ENCODE results near the gene FCN3. TPM values are rescaled to one million over a fixed set of nuclear protein-coding genes. Genes with fewer than 3 reads are reported as not detected.

The FCN3 gene
- total and polyA plus RNA-seq, 2 of the 4 experiments (the other 2 are of a cell fraction) = not detected

- BruUV-seq (replicated peaks) = no TSS peak
- no peak overlapping the region for H3K14ac ChIP-seq (replicated peaks; ENCODE audit: low read depth, low read length)
These were observed 17.2 kb downstream of the FCN3 start for GRCh38 chr1:27357281-27358037.

More at GRCh38 chr1:27357281-27358037, 17.2 kb downstream of the FCN3 start:
- ATAC-seq (ENCODE audit: low read depth) (peak; percentile 95), DNase-seq (peak; percentile 32)
- no peaks in the 10 kb centered on the region for H3K9me3 ChIP-seq (ENCODE audit: control insufficient read depth, insufficient read depth, low read length)
- H3K4me3 ChIP-seq (ENCODE audit: insufficient read depth, low read depth, low read length) = no peak overlapping the region
- no peak overlapping the region for H3K4ac ChIP-seq (ENCODE audit: low read depth, low read length)
- H3K79me1 ChIP-seq (ENCODE audit: low read depth in 1 of 2, low read length in 2 of 2) = no peaks in the 10 kb centered on the region
- H3K9ac ChIP-seq (ENCODE audit: low read depth, low read length) = no peak overlapping the region
- no peak overlapping the region for H4K8ac ChIP-seq (ENCODE audit: low read depth in 2 of 2, low read length in 2 of 2)
- no peak overlapping the region for H3K18ac ChIP-seq (ENCODE audit: low read depth, low read length)
- no peak overlapping the region for H2BK20ac ChIP-seq (ENCODE audit: low read depth, low read length)
- intact Hi-C loops (cut with micrococcal nuclease) (loop anchor here (1.0 kb wide), 1 partner anchor 38 kb away; no protein-coding TSS in a partner anchor), in situ Hi-C loops (cut with MboI; ENCODE audit: low sequenced_read_pairs) (no loop called here), dilution Hi-C loops (cut with HindIII; ENCODE audit: low sequenced_read_pairs, unreplicated experiment) (no loop called here)
- H2BK120ac ChIP-seq (ENCODE audit: low read depth, low read length) = no peak overlapping the region
- no peaks in the 10 kb centered on the region for H3K27me3 ChIP-seq (ENCODE audit: control insufficient read depth, insufficient read depth, low read length)
- no peak overlapping the region for H3K23ac ChIP-seq (ENCODE audit: low read depth, low read length)
- ChIA-PET POLR2A (ENCODE audit: unreplicated experiment) (no interaction called here), CTCF (interaction anchor here (0.5 to 1.6 kb wide), 6 partner anchors 30 to 769 kb away, joined by 3 to 7 read pairs (median 4); no protein-coding TSS in a partner anchor)
- no peaks in the 10 kb centered on the region for H4K20me1 ChIP-seq (ENCODE audit: insufficient read depth, low read length)
- H3K4me2 ChIP-seq (ENCODE audit: low read depth, low read length) = no peak overlapping the region
- no peaks in the 10 kb centered on the region for H3K9me1 ChIP-seq (ENCODE audit: insufficient read depth, low read length)
- H4K91ac ChIP-seq (ENCODE audit: insufficient read depth, low read depth, low read length) = no peak overlapping the region
- no peak overlapping the region for H4K5ac ChIP-seq (ENCODE audit: low read depth, low read length)
- peak overlapping the region; percentile 87 for H2AFZ ChIP-seq (replicated peaks; ENCODE audit: low read length, poor library complexity)
- peak overlapping the region; percentile 55 for H2AK9ac ChIP-seq (replicated peaks; ENCODE audit: low read depth, low read length, poor library complexity)
- WGBS, 2 experiments (ENCODE audit: extremely low coverage in 2 of 2, insufficient read length in 1 of 2) = 52% methylated on average over 30 of the region's 40 CpGs; no CpG with 5 or more reads in 1 of the 2 experiments
- H2AK5ac ChIP-seq (ENCODE audit: low read depth, low read length) = no peak overlapping the region
- H2BK15ac ChIP-seq (ENCODE audit: low read depth, low read length) = no peak overlapping the region
- H3K27ac ChIP-seq (ENCODE audit: insufficient read depth, low read length) = no peak overlapping the region
- peak; percentile 86 for TF ChIP-seq CTCF (conservative IDR thresholded peaks at IDR 0.05; ENCODE audit: low read depth, low read length)
- peak; percentile 65 for TF ChIP-seq RAD21 (IDR thresholded peaks at IDR 0.05; ENCODE audit: low read length)
- TF ChIP-seq MAZ (IDR thresholded peaks at IDR 0.05; ENCODE audit: borderline replicate concordance, low read depth, low read length) = peak; percentile 14; the same call in 1 of the 2 replicates
- TF ChIP-seq SMC3 (IDR thresholded peaks at IDR 0.05; ENCODE audit: low read depth, low read length) = peak; percentile 81
- TF ChIP-seq USF2 (IDR thresholded peaks at IDR 0.05; ENCODE audit: low read depth, low read length) = no peak
- H2BK5ac ChIP-seq (ENCODE audit: low read depth, low read length, poor library complexity, severe bottlenecking) = no peak overlapping the region
- H3K4me1 ChIP-seq (ENCODE audit: control insufficient read depth, insufficient read depth, low read length) = no peaks in the 10 kb centered on the region
- H3K36me3 ChIP-seq (ENCODE audit: control insufficient read depth, insufficient read depth, low read length) = peaks cover 42% of the 10 kb centered on the region
- no peak overlapping the region for H3K56ac ChIP-seq (ENCODE audit: extremely low read depth, insufficient read depth, low read length)
